Measurements from ENCODE around the gene POU3F1. TPM values are rescaled to one million over a fixed set of nuclear protein-coding genes. Genes with fewer than 3 reads are reported as not detected.

Gene POU3F1
- polyA plus RNA-seq, 4 donors = 0.55 to 1.2 (median 1.0) TPM

GRCh38 chr1:38006008-38006828, 40.4 kb downstream of the POU3F1 start:
- no peak for DNase-seq (ENCODE audit: low read depth in 4 of 4, low spot score in 3 of 4)

- no peak for DNase-seq (ENCODE audit: low read depth in 4 of 4, low spot score in 3 of 4)
These were observed 41.2 kb downstream of the POU3F1 start, which contains the start of gene FHL3 for GRCh38 chr1:38005195-38006007. Gene FHL3, minus strand, starts transcription at chr1:38005514. Its CDS starts 6,102 bp downstream, at chr1:37999412.

GRCh38 chr1:38004284-38005108, 42.1 kb downstream of the POU3F1 start:
- no peak for DNase-seq (ENCODE audit: low read depth in 4 of 4, low spot score in 3 of 4)

- DNase-seq (ENCODE audit: low read depth in 4 of 4, low spot score in 3 of 4) = no peak
These were observed 43.0 kb downstream of the POU3F1 start for GRCh38 chr1:38003261-38004250.

GRCh38 chr1:38000529-38001455, 45.8 kb downstream of the POU3F1 start:
- no peak for DNase-seq (ENCODE audit: low read depth in 4 of 4, low spot score in 3 of 4)

- no peak for DNase-seq (ENCODE audit: low read depth in 4 of 4, low spot score in 3 of 4)
These were observed 46.4 kb downstream of the POU3F1 start for GRCh38 chr1:38000233-38000528.

- no peak for DNase-seq (ENCODE audit: low read depth in 4 of 4, low spot score in 3 of 4)
These were observed 47.0 kb downstream of the POU3F1 start for GRCh38 chr1:37999430-38000232.

GRCh38 chr1:37998913-37999429, 47.6 kb downstream of the POU3F1 start:
- DNase-seq (ENCODE audit: low read depth in 4 of 4, low spot score in 3 of 4) = no peak

- no peak for DNase-seq (ENCODE audit: low read depth in 4 of 4, low spot score in 3 of 4)
These were observed 48.3 kb downstream of the POU3F1 start for GRCh38 chr1:37998089-37998808.

- no peak for DNase-seq (ENCODE audit: low read depth in 4 of 4, low spot score in 3 of 4)
These were observed 49.1 kb downstream of the POU3F1 start for GRCh38 chr1:37997256-37998088.

- DNase-seq (ENCODE audit: low read depth in 4 of 4, low spot score in 3 of 4) = no peak
These were observed 50.7 kb downstream of the POU3F1 start for GRCh38 chr1:37995751-37996345.

- no peak for DNase-seq (ENCODE audit: low read depth in 4 of 4, low spot score in 3 of 4)
These were observed 51.6 kb downstream of the POU3F1 start for GRCh38 chr1:37994886-37995566.

All from left renal pelvis (tissue), 4 donors.